ENCODE results near the gene SF3B3.

DNA sequence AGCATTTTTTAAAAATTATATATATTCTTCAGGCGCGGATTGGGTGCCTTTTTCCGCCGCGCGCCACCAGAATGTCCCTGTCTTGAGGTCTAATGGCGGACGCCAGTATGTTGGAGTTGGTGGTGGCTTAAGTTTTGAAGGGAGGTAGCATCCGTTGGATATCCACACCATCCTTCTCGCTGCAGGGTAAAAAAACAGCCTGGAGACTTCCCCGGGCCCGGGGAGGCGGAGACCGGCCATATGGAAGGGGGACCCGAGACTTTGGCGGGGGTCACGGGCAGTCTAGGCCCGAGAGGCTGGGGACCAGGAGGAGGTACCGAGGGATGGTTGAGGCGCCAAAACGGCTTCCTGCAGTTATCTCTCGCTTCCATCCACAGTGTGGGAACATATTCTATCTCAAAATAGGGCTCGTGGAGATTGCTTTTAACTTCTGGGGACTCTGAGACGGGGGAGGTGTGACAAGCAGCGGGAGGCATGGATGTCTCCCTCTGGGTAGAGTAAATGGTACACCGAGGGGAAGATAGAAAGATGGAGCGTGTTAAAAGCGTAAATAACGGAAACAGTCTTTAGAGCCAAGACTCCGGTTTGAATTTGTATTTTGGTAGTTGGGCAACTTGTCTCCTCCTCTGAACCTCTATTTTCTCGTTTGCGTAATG is at the start of gene SF3B3:
- TF ChIP-seq, protein P1, sequence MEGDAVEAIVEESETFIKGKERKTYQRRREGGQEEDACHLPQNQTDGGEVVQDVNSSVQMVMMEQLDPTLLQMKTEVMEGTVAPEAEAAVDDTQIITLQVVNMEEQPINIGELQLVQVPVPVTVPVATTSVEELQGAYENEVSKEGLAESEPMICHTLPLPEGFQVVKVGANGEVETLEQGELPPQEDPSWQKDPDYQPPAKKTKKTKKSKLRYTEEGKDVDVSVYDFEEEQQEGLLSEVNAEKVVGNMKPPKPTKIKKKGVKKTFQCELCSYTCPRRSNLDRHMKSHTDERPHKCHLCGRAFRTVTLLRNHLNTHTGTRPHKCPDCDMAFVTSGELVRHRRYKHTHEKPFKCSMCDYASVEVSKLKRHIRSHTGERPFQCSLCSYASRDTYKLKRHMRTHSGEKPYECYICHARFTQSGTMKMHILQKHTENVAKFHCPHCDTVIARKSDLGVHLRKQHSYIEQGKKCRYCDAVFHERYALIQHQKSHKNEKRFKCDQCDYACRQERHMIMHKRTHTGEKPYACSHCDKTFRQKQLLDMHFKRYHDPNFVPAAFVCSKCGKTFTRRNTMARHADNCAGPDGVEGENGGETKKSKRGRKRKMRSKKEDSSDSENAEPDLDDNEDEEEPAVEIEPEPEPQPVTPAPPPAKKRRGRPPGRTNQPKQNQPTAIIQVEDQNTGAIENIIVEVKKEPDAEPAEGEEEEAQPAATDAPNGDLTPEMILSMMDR (IDR thresholded peaks at IDR 0.05): no peak
- TF ChIP-seq POLR2AphosphoS5 (IDR thresholded peaks at IDR 0.05) (peak; percentile 50 to 57), POLR2A (IDR thresholded peaks at IDR 0.05) (peak in 2 of 4 donors; percentile 50 to 56), EP300 (IDR thresholded peaks at IDR 0.05) (no peak)

Measured in upper lobe of left lung (tissue), 4 donors.